Adrenal gland (tissue), 12 donors: ENCODE results near the gene FHIT. TPM values are rescaled to one million over a fixed set of nuclear protein-coding genes. Genes with fewer than 3 reads are reported as not detected.

Experiments
- DNase-seq, 7 donors: peaks; one replicate each; pipeline ENCODE4 v3.0.0-alpha.2; 2019 to 2020
- H3K27ac ChIP-seq, 5 donors: fragments of 200-600 bp; sonication (generic) in 4 of 5; 1 replicate in 3 of 5; 2 replicates in 2 of 5; pipeline versions ENCODE4 v1.5.1 to v1.8.0; 2016 to 2020; ENCODE audit warnings: mild to moderate bottlenecking in 1 of 5
- H3K27me3 ChIP-seq: fragments of 200-600 bp; 2 replicates; pipeline ENCODE4 v1.8.0; 2021
- H3K36me3 ChIP-seq, 2 donors: fragments of 200-600 bp; replicated peaks in 1 of 2; 1 replicate in 1 of 2; 2 replicates in 1 of 2; pipeline versions ENCODE4 v1.5.1 to v1.8.0; 2018 to 2022
- H3K4me1 ChIP-seq, 2 donors: fragments of 200-600 bp; replicated peaks in 1 of 2; 1 replicate in 1 of 2; 2 replicates in 1 of 2; pipeline versions ENCODE4 v1.5.1 to v1.8.0; 2018 to 2021
- H3K4me3 ChIP-seq, 4 donors: fragments of 200-600 bp; sonication (generic) in 3 of 4; one replicate each; pipeline ENCODE4 v1.5.1; 2016 to 2018
- H3K9me3 ChIP-seq, 3 donors: fragments of 200-600 bp; sonication (generic) in 1 of 3; replicated peaks in 1 of 3; 1 replicate in 2 of 3; 2 replicates in 1 of 3; pipeline versions ENCODE4 v1.5.1 to v1.8.0; 2016 to 2021
- POLR2A ChIP-seq, 2 donors: fragments of 450-650 bp; IDR thresholded peaks; one replicate each; pipeline ENCODE4 v1.6.1; 2017; ENCODE audit warnings: antibody characterized with exemption in 2 of 2, mild to moderate bottlenecking in 2 of 2, moderate library complexity in 1 of 2
- WGBS, 4 donors: extraction: QIAGEN DNeasy Blood & Tissue Kit in 2 of 4; methylation state at CpG; one replicate each; pipeline versions ENCODE4 v1.1.5 to v1.1.7; 2013 to 2017; 5-methylcytosine and 5-hydroxymethylcytosine counted together
- intact Hi-C, 2 donors: fragments of 100-400 bp; cut with DNase I; formaldehyde crosslinking; loops; one replicate each; pipeline versions ENCODE4 v1.14.1 to v1.15.0; 2022 to 2023
- polyA plus RNA-seq, 3 donors: library from polyadenylated mRNA; stranded (reverse); fragments of 200-250 nt in 2 of 3; fragments of 350-450 nt in 1 of 3; fragmentation: Illumina TruSeq in 1 of 3; extraction: RNeasy Lipid Tissue Mini Kit (QIAGEN cat#74804) in 1 of 3; gene quantifications; one replicate each; pipeline ENCODE4 v1.2.3, GENCODE V29; 2013 to 2014
- total RNA-seq, 9 donors: library from RNA; depleted of rRNA in 4 of 9; stranded (reverse); fragments of >200 nt in 4 of 9; fragments of 120-200 nt in 1 of 9; fragmentation: NEBNext Ultra II Directional in 1 of 9; extraction: Animal tissue kit (Norgen Biotek cat#: 25700) in 1 of 9; gene quantifications; one replicate each; pipeline versions ENCODE4 v1.1.0 to v1.2.4, GENCODE V29; 2013 to 2023
- TF ChIP-seq, protein P1 (sequence below), 6 experiments: fragments of 450-650 bp in 4 of 6; fragments of 200-600 bp in 2 of 6; sonication (generic) in 1 of 6; IDR thresholded peaks; 1 replicate in 5 of 6; 2 replicates in 1 of 6; pipeline versions ENCODE4 v1.5.1 to v1.8.0; 2016 to 2021; ENCODE audit warnings: antibody characterized with exemption in 6 of 6, mild to moderate bottlenecking in 2 of 6, moderate library complexity in 1 of 6
- donor health status: healthy with polysubstance abuse.
- donor health status: Bipolar disorder and iron deficiency.
- donor health status: DM: yes; HTN: yes; CAD: no.
- donor health status: DM: no; HTN: no; CAD: no.
- donor health status: DM: no; HTN: no; CAD: no.
- donor health status: DM: yes; HTN: yes; CAD: no.

Gene FHIT
- total and polyA plus RNA-seq, 12 donors: 14.1 to 43.9 (median 28.8) TPM

GRCh38 chr3:59995563-59995962 lies 1255.7 kb downstream of the FHIT start:
- Histone ChIP-seq H3K4me1 (peaks cover 0 to 4% of the 10 kb centered on the region in 2 donors), H3K9me3 (no peaks in the 10 kb centered on the region), H3K36me3 (no peaks in the 10 kb centered on the region), H3K27ac (no peak overlapping the region), H3K4me3 (no peak overlapping the region), H3K27me3 (no peaks in the 10 kb centered on the region)
- intact Hi-C loops: no loop called here
- WGBS, 4 donors: 94 to 96% (median 94%) methylated on average over 4 of the region's 4 CpGs
- DNase-seq: no peak
- TF ChIP-seq, protein P1, sequence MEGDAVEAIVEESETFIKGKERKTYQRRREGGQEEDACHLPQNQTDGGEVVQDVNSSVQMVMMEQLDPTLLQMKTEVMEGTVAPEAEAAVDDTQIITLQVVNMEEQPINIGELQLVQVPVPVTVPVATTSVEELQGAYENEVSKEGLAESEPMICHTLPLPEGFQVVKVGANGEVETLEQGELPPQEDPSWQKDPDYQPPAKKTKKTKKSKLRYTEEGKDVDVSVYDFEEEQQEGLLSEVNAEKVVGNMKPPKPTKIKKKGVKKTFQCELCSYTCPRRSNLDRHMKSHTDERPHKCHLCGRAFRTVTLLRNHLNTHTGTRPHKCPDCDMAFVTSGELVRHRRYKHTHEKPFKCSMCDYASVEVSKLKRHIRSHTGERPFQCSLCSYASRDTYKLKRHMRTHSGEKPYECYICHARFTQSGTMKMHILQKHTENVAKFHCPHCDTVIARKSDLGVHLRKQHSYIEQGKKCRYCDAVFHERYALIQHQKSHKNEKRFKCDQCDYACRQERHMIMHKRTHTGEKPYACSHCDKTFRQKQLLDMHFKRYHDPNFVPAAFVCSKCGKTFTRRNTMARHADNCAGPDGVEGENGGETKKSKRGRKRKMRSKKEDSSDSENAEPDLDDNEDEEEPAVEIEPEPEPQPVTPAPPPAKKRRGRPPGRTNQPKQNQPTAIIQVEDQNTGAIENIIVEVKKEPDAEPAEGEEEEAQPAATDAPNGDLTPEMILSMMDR (IDR thresholded peaks at IDR 0.05): no peak
- TF ChIP-seq POLR2A (IDR thresholded peaks at IDR 0.05): no peak

GRCh38 chr3:59994732-59995304 lies 1256.4 kb downstream of the FHIT start:
- H3K4me3 ChIP-seq: no peak overlapping the region
- H3K27me3 ChIP-seq: no peaks in the 10 kb centered on the region

GRCh38 chr3:59992578-59992977 lies 1258.7 kb downstream of the FHIT start:
- H3K27ac ChIP-seq: no peak overlapping the region
- no peaks in the 10 kb centered on the region for H3K9me3 ChIP-seq
- no peaks in the 10 kb centered on the region for H3K27me3 ChIP-seq
- no peak for DNase-seq
- H3K4me1 ChIP-seq: peaks cover 0 to 1% of the 10 kb centered on the region in 2 donors
- intact Hi-C loops: no loop called here
- H3K4me3 ChIP-seq: no peak overlapping the region
- TF ChIP-seq, protein P1 (IDR thresholded peaks at IDR 0.05): no peak
- TF ChIP-seq POLR2A (IDR thresholded peaks at IDR 0.05): no peak
- WGBS, 4 donors: 82 to 90% (median 88%) methylated on average over 4 of the region's 4 CpGs
- no peaks in the 10 kb centered on the region for H3K36me3 ChIP-seq

More at GRCh38 chr3:59994732-59995304, 1256.4 kb downstream of the FHIT start:
- WGBS, 4 donors: 93 to 96% (median 94%) methylated on average over 6 of the region's 6 CpGs
- H3K4me1 ChIP-seq: peaks cover 0 to 4% of the 10 kb centered on the region in 2 donors
- TF ChIP-seq POLR2A (IDR thresholded peaks at IDR 0.05): no peak
- TF ChIP-seq, protein P1 (IDR thresholded peaks at IDR 0.05): no peak
- no peaks in the 10 kb centered on the region for H3K9me3 ChIP-seq
- no peak for DNase-seq
- intact Hi-C loops: no loop called here
- H3K36me3 ChIP-seq: no peaks in the 10 kb centered on the region
- no peak overlapping the region for H3K27ac ChIP-seq

DNA sequence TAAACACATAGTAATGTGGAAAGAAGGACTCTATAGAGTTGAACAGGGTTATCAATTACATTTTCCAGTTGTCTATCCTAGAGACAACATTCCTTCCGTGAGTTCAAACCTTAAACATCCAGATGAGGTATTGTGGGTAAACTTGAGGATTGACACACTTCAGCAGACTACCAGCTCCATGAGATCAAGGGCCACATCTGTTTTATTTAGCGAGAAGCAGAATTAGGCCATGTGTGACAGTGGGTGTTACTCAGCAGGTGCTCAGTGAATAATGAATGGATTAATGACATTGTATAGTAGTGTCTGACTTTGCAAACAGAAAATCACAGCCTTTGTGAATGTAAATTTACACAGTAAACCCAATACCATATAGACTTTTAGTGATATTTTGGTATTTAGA lies 1260.3 kb downstream of the FHIT start:
- no peak for DNase-seq
- intact Hi-C loops: no loop called here

More for the DNA sequence above, 1260.3 kb downstream of the FHIT start:
- Histone ChIP-seq H3K36me3 (no peaks in the 10 kb centered on the region), H3K27ac (no peak overlapping the region), H3K4me3 (no peak overlapping the region), H3K4me1 (no peaks in the 10 kb centered on the region), H3K9me3 (no peaks in the 10 kb centered on the region), H3K27me3 (no peaks in the 10 kb centered on the region)
- WGBS, 4 donors: 90 to 94% (median 91%) methylated on average over 2 of the region's 2 CpGs
- no peak for TF ChIP-seq POLR2A (IDR thresholded peaks at IDR 0.05)
- TF ChIP-seq, protein P1 (IDR thresholded peaks at IDR 0.05): no peak
